Fibroblast of the aortic adventitia (primary cell): Measurements from ENCODE around the gene ZNF516. TPM values are rescaled to one million over a fixed set of nuclear protein-coding genes. Genes with fewer than 3 reads are reported as not detected.

Source experiments
- DNase-seq: peaks from one replicate; pipeline ENCODE4 v3.0.0-alpha.2; 2010; ENCODE audit warnings: low read depth
- H3K4me3 ChIP-seq: 2 replicates; pipeline ENCODE4 v1.5.1; 2011; ENCODE audit warnings: low read depth, mild to moderate bottlenecking, control low read depth, low read length, moderate library complexity
- total RNA-seq: library from RNA; depleted of rRNA; stranded (reverse); fragments of >200 nt; gene quantifications from 2 replicates; pipeline ENCODE4 v1.2.3, GENCODE V29; 2012; ENCODE audit warnings: low replicate concordance
- TF ChIP-seq, protein P1 (sequence below): IDR thresholded peaks from 2 replicates; pipeline ENCODE4 v1.5.1; 2011; ENCODE audit warnings: mild to moderate bottlenecking, low read length, control low read depth, inconsistent platforms; ENCODE audit not compliant: insufficient read depth

ZNF516 gene
- total RNA-seq, 1 donor: 21.9 TPM

DNA sequence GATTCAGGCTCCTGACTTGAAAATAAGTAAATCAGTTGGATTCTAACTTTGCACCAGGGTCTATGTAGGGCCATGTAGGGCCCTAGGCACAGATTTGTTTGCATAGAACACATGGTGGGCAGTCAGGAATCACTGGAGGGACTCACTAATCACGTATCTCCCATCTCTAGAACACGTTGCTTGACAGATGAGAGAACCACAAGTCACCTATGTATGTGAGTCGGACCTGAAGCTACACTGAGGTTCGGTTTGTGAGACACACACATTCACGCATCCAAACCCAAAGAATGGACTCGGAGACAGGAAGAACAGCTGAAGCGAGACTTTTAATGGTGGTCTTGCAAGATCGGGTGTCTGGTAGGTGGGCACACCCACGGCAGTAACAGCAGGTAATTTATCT, 157.0 kb downstream of the ZNF516 start:
- H3K4me3 ChIP-seq: no peak overlapping the region
- TF ChIP-seq, protein P1, sequence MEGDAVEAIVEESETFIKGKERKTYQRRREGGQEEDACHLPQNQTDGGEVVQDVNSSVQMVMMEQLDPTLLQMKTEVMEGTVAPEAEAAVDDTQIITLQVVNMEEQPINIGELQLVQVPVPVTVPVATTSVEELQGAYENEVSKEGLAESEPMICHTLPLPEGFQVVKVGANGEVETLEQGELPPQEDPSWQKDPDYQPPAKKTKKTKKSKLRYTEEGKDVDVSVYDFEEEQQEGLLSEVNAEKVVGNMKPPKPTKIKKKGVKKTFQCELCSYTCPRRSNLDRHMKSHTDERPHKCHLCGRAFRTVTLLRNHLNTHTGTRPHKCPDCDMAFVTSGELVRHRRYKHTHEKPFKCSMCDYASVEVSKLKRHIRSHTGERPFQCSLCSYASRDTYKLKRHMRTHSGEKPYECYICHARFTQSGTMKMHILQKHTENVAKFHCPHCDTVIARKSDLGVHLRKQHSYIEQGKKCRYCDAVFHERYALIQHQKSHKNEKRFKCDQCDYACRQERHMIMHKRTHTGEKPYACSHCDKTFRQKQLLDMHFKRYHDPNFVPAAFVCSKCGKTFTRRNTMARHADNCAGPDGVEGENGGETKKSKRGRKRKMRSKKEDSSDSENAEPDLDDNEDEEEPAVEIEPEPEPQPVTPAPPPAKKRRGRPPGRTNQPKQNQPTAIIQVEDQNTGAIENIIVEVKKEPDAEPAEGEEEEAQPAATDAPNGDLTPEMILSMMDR: no peak
- DNase-seq: no peak

DNA sequence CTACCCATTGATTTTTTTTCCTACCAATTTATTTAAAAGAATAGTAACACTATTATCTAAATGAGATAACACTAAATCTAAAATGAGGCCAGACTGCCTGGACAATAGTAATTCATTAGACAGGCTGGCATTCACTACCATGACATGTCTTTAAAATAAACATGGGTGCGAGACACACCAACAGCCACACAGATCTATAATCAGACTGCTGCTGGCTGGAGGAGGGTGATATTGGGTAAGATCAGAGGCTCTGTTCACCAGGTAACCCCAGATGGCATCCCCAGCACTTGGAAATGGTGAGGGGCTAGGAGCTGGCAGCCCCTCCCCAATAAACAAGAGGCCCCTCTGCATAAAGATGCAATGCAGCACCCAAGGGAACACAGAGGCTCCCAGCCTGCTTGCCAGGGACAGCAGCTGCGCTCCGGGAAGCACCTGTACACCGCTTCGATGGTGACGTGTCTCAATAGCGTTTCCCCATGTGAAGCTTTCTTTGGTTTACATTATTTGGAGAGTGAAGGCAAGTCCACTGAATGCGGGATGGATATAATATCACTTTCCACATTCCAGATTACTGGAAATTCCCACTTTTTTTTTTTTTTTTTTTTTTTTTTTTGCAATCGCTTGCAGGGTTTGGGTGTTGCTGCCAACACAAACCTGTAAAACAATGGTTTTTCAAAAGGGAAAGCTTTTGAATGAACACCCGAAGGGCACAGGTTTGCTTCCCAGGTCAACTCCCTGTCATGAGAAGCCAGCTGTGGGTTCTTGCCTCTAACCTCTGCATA, 159.0 kb downstream of the ZNF516 start:
- DNase-seq: no peak
- TF ChIP-seq, protein P1: no peak
- H3K4me3 ChIP-seq: no peak overlapping the region

DNA sequence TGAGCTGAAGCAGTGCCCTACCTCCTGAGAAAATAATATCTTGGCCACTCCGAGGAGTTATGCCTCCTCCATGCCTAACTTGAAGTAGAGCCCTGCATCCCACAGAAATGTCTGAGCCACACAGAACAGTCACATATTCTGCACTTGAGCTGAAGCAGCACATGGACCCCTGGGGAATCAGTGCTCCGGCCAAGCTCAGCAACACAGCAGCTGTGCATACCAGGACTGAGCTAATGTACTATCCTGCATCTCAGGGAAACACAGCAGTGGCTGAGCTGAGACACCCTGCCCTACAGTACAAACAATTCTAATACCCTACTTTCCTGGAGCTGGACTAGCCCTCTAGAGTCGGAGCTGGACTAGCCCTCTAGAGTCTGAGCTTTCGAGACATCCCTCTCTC, 166.9 kb downstream of the ZNF516 start:
- no peak overlapping the region for H3K4me3 ChIP-seq
- TF ChIP-seq, protein P1: no peak
- no peak for DNase-seq

DNA sequence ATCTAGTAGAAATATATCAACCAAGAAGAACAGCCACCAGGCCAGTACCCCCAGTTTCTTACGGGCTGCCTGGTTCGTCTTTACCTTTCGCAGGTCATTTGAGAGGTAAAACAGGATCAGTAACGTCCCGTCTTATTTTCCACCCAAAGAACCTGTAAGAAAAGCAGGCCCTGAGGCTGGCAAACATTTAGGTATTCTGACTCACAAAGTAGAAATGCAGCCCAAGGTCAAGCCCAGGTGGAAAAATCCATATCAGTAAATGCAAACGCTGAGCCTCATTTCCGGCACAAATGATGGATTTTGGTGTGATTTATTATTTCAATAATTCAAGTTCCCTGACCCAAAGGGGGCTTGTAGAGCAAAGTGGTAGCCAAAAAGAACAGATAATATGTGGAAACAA, 171.2 kb downstream of the ZNF516 start:
- no peak overlapping the region for H3K4me3 ChIP-seq
- TF ChIP-seq, protein P1: no peak
- DNase-seq: no peak

DNA sequence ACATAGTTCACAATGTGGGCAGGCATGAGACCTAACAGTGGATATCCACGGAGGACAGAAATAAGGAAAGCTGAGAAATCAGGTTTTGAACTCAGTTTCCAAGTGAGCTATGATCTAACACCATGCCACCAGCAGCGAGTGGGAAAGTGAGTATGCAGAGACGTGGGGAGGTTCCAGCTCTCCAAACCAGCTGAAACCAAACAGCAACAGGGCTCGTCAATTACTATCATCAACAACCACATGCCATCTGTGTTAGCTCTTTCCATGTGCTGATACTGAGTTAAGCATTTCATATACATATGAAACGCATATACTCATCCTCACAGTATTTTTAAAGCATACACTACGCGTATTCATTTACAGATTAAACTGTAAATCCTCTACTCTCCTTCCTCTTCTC, 172.4 kb downstream of the ZNF516 start:
- DNase-seq: no peak
- H3K4me3 ChIP-seq: no peak overlapping the region
- TF ChIP-seq, protein P1: no peak

DNA sequence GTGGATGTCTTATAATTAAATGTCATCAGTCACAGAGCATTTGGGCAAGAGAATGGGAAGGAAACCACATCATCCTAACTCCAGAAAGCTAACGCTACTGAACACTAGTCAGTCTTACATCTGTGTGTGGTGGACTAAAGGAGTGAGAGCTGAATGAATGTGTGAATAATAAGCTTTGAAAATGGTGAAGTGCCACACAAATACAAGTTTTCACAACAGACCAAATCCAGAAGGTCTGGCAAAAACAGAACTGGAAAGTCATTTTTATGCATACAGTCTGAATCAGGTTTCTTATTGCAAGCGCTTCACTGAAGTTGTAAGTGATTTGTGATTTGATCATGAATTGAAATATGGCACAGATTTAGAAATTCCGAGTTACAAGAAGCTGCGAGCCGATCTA, 175.7 kb downstream of the ZNF516 start:
- no peak for DNase-seq
- no peak overlapping the region for H3K4me3 ChIP-seq
- TF ChIP-seq, protein P1: no peak

DNA sequence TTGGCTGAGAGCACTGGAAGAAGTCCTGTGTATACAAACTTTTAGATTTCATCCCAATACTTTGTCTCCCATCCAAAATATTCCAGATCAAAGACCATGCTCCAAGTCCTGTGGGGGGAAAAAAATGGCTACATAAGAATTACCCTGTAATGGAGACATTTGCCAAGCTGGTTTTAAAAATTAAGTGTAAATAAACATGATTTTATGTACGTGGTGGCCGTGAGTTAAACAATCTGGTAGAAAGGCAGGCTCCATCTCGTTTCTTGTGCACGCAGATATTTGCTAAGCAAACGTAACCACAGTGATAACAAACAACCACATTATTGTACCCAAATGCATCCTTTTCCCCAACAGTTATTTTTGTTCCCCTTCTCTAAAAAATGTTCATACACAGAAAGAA, 176.4 kb downstream of the ZNF516 start:
- DNase-seq: no peak
- H3K4me3 ChIP-seq: no peak overlapping the region
- TF ChIP-seq, protein P1: no peak
